ENCODE results near the gene WDR72. TPM values are rescaled to one million over a fixed set of nuclear protein-coding genes. Genes with fewer than 3 reads are reported as not detected.
A peak's percentile ranks its signal among the peaks of the same experiment; 100 is the strongest.

WDR72 gene
- total RNA-seq, 1 donor from 2014 or later = 11.8 TPM

DNA sequence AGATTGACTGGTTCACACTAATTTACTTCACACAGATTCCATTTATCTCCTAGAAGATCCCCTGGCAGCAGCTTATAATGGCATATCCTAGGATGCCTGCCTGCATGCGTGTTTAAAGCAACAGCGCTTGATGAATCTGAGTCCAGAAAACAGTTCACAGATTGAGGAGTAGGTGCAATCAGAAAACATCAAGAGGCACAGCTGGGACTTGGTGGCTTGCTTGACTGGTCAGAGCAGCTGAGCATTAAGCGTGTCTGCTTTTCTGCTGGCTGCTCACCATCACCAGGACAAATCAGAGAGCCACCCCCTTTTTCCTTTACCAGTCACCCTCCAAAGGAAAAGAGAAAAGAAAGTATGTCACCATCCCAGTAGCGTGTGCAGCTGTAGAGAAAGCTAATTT lies 223.6 kb downstream of the WDR72 start:
- DNase-seq (ENCODE audit: low read depth) = no peak

DNA sequence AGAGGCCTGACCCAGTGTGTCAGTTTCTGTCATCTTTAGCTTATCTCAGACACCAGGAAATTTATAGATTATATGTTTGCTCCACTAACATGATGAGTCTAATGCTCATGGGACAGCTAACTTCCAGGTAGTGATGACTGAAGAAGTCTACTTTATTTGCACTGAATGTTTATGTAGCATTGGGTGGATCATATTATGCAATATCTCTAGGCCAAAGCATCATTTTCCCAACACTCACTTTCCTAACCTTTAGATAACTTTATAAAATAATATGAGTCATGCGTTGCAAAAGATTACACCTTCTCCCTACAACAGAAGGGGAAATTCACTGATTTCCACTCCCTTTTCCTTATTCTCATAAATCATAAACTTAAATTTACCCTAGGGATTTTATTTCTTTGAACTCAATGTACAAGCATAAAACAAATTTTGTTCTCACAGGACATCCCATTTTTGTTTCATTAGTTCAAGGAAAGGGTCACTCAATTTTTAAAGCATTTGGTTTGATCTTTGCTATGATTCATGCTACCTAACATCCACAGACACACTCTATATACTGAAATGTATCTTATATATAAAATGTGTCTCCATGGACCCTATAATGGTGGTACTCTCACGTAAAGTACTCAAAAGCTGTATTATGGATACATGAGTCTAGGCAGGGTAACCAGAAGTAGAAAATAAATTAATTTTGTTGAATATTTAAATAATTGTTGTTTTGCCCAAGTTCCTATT lies 225.2 kb downstream of the WDR72 start:
- peak; percentile 45 for DNase-seq (ENCODE audit: low read depth)

GRCh38 chr15:53530761-53531160 lies 228.7 kb downstream of the WDR72 start:
- peak; percentile 73 for DNase-seq (ENCODE audit: low read depth)

DNA sequence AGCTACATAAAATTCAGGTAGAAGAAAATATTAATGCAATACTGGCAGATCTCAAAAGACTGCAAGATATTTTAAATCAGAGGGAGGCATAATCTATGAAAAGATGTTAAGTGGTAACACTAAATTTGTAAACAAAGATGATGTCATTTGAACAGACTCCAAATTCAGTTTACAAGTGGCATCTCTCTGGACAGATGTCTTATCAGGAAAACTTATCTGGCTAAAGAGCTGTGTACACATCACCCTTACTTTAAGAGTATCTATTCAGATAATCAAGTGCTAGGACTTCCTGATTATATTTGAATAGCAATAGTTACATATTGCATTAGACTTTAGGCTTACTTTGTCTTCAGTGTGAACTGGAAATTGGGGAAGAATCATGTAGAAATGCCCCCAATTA lies 231.5 kb downstream of the WDR72 start:
- no peak for DNase-seq (ENCODE audit: low read depth)

DNA sequence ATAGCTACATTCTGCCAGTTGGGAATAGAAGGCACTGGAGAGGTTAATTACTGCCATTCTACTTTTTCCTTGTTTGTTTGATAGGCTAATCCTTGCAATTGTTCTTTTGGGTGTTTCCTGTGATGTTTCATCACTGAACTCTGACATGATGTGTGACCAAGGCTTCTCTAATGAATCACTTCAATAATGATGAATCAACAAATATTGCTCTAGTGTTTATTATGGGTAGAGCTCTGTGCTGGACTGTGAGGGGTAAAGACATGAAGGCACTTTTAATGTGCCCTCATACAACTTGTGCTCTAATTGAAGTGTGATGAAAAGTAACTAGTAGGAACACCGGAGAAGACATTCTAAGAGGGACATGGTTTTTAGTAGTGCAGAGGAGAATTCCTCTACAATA lies 233.6 kb downstream of the WDR72 start:
- peak; percentile 47 for DNase-seq (ENCODE audit: low read depth)

DNA sequence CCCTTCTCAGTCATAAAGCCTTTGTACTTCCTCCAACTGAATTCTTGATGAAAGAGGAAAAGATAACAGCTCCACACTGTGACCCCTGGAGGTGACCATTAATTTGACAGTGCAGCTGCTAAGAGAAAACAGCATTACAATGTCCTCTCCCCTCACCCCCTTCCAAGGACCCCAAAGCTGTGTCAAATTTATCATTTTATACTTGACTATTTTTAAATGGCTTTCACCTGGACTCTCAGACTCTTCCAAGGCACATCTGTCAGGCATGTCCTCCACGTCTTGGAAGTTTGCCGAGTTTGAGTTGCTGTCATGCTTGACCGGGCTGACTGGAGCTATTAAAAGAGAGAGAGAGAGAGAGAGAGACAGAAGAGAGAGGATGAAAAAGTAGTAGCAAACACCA lies 236.5 kb downstream of the WDR72 start:
- DNase-seq (ENCODE audit: low read depth) = peak; percentile 73

GRCh38 chr15:53520996-53521395 lies 238.5 kb downstream of the WDR72 start:
- DNase-seq (ENCODE audit: low read depth) = no peak

DNA sequence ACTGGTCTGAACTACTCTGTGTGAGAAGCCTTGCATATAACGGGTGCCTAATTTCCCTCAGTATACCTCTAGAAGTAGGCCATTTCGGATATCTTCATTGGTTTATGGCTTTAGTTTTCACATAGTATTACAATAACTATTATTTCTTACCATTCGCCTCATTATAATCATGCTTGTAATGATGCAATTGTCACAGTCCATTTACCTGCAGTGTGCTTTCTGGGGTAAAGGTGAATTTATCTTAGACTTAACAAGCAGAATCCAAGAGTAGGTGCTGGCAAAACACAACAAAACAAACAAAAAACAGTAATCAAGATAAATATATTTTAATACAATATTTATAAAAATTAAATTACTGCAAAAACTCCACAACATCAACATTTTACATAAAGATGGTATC lies 246.0 kb downstream of the WDR72 start:
- no peak for DNase-seq (ENCODE audit: low read depth)

- no peak for DNase-seq (ENCODE audit: low read depth)
Measured at GRCh38 chr15:53512029-53512428, 247.4 kb downstream of the WDR72 start.

DNA sequence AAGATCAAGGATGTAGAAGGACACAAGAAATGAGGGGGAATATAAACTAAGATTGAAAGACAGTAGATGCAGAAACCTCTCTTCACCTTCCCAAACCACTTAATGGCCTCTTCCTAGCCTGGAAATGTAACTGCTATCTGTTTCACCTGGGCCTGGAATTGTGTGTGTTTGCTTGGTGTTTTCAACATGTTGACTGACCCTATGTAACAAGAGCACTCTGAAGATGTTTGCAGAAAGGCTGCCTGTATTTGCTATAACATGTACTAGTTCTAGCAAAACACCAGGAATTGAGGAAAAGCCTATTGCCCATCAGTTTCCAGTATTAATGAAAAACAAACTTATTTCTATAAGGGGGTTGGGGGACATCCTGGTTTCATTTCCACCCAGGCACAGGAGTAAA lies 248.3 kb downstream of the WDR72 start:
- no peak for DNase-seq (ENCODE audit: low read depth)

GRCh38 chr15:53506370-53506769 lies 253.1 kb downstream of the WDR72 start:
- DNase-seq (ENCODE audit: low read depth) = no peak

GRCh38 chr15:53498996-53499395 lies 260.5 kb downstream of the WDR72 start:
- DNase-seq (ENCODE audit: low read depth) = no peak

GRCh38 chr15:53490341-53490740 lies 269.1 kb downstream of the WDR72 start:
- DNase-seq (ENCODE audit: low read depth) = no peak

- no peak for DNase-seq (ENCODE audit: low read depth)
Measured at GRCh38 chr15:53482055-53482454, 277.4 kb downstream of the WDR72 start.

- no peak for DNase-seq (ENCODE audit: low read depth)
Measured at GRCh38 chr15:53477981-53478766, 281.3 kb downstream of the WDR72 start.

DNA sequence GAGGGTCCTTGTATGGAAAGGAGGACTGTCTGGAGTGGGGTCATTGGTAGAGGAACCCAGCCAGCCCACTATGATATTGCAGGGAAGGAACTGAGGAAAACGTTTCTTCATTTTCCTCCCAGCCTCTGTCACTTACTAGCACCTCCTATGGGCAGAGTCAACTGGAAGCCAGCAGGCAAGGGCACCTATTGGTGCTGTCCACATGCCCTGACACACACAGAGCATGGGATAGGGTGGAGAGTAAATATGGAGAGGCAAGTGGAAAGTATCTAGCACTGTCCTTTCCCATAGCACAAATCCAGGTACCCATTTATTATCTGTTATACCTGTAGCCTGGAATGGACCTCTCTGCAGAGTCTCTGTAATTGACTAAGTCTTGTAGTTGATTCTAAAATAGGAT lies 285.6 kb downstream of the WDR72 start:
- DNase-seq (ENCODE audit: low read depth) = no peak

DNA sequence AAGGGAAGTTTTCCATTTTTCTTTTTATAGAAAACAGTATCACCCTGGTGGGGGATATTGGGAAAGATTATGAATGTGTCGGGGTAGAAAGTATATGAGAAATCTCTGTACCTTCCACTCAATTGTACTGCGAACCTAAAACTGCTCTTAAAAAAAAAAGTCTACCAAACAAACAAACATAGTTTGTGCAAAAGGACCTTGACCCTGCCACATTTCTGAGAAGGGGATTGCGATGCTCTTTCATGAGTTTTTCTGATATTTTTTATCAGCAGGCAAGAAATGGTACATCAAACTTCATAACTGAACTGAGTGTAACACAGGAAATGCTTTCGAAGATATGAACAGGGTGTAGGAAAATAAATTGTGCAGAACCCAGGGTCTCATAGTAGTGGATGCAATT lies 286.0 kb downstream of the WDR72 start:
- DNase-seq (ENCODE audit: low read depth) = no peak

- no peak for DNase-seq (ENCODE audit: low read depth)
Measured at GRCh38 chr15:53472883-53473282, 286.6 kb downstream of the WDR72 start.

GRCh38 chr15:53472210-53472609 lies 287.3 kb downstream of the WDR72 start:
- no peak for DNase-seq (ENCODE audit: low read depth)

DNA sequence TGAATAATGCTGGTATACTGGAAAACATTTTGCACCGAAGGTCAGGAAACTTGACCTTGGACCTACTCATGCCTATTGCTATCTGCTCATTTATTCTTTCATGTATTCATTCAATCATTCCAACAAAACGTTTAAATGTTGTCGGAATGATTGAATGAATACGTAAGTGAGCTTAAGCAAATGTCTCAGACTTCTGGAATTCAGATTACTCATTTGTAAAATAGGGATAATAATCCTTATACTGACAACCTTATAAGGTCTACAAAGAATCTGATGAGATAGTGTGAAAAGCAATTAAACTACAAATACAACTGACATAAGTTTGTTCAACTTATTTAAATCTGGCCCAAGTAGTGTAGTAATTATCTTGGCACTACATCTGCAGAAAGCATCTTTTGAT lies 288.7 kb downstream of the WDR72 start:
- peak; percentile 4 for DNase-seq (ENCODE audit: low read depth)

- no peak for DNase-seq (ENCODE audit: low read depth)
Measured at GRCh38 chr15:53469422-53469821, 290.0 kb downstream of the WDR72 start.
